HepG2 (cell line): ENCODE results near the gene SNU13. TPM values are rescaled to one million over a fixed set of nuclear protein-coding genes. Genes with fewer than 3 reads are reported as not detected.
A peak's percentile ranks its signal among the peaks of the same experiment; 100 is the strongest.

ENCODE experiments used
- ATAC-seq: fragments of 200-7000 bp; cut with Tn5 transposase; 3 replicates; pipeline ENCODE4 v1.9.1; 2020; ENCODE audit warnings: mild to moderate bottlenecking, moderate library complexity
- BruUV-seq: library from RNA; stranded (reverse); fragments of 400-500 nt; replicated peaks from 2 replicates; lab custom pipeline; 2021; lab: Mats Ljungman, UMichigan
- CTCF ChIA-PET: fragments of 300-600 bp; formaldehyde crosslinking; extraction: SDS; loops from one replicate; lab custom pipeline; 2021; ENCODE audit warnings: low total read pairs, inconsistent platforms, low intra/inter-chr PET ratio; lab: Yijun Ruan, JAX
- POLR2A ChIA-PET: fragments of 350-600 bp; sonication (Branson Sonifier 250); formaldehyde crosslinking; loops from one replicate; lab custom pipeline; 2020; ENCODE audit warnings: antibody characterized with exemption, inconsistent platforms; lab: Yijun Ruan, JAX
- DNase-seq: peaks from one replicate; pipeline ENCODE4 v3.0.0-alpha.2; 2015; ENCODE audit warnings: low spot score
- FAIRE-seq: peaks from 3 replicates; lab custom pipeline; 2011; peaks lifted over from hg19 to GRCh38; lab: Jason Lieb, UNC
- H2AFZ ChIP-seq: one replicate; pipeline ENCODE4 v1.6.1; 2011; ENCODE audit warnings: low read length, inconsistent platforms
- H3K27ac ChIP-seq: fragments of 300-600 bp; 3 replicates; pipeline ENCODE4 v1.8.0; 2011; ENCODE audit warnings: mixed run types, mild to moderate bottlenecking, mixed read lengths, low read length, inconsistent platforms; ENCODE audit not compliant: insufficient read depth; ENCODE audit errors: extremely low read length
- H3K27me3 ChIP-seq, 2 experiments: fragments of 200-600 bp in 1 of 2; 2 replicates in 1 of 2; 3 replicates in 1 of 2; pipeline versions ENCODE4 v1.6.0 to v1.8.0; 2011; ENCODE audit warnings: low read length in 2 of 2, mild to moderate bottlenecking in 2 of 2, moderate library complexity in 2 of 2, inconsistent platforms in 1 of 2; ENCODE audit not compliant: insufficient read depth in 2 of 2, control insufficient read depth in 1 of 2
- H3K36me3 ChIP-seq, 2 experiments: fragments of 200-600 bp in 1 of 2; replicated peaks in 1 of 2; 2 replicates in 1 of 2; 3 replicates in 1 of 2; pipeline versions ENCODE4 v1.5.1 to v1.8.0; 2011; ENCODE audit warnings: low read length in 2 of 2, inconsistent platforms in 1 of 2; ENCODE audit not compliant: insufficient read depth in 2 of 2, control insufficient read depth in 1 of 2
- H3K4me1 ChIP-seq: 2 replicates; pipeline ENCODE4 v1.5.1; 2012; ENCODE audit warnings: low read length, inconsistent platforms; ENCODE audit not compliant: insufficient read depth
- H3K4me2 ChIP-seq: 2 replicates; pipeline ENCODE4 v1.6.0; 2011; ENCODE audit warnings: low read depth, low read length, inconsistent platforms
- H3K4me3 ChIP-seq, 3 experiments: fragments of 200-600 bp in 1 of 3; sonication (generic), shearing (Covaris generic) in 1 of 3; replicated peaks in 1 of 3; 2 replicates each; pipeline ENCODE4 v1.5.1; 2011 to 2016; ENCODE audit warnings: low read length in 3 of 3, inconsistent platforms in 2 of 3, low read depth in 2 of 3, mild to moderate bottlenecking in 2 of 3, control low read depth in 1 of 3, mixed read lengths in 1 of 3; ENCODE audit not compliant: insufficient read depth in 1 of 3
- H3K79me2 ChIP-seq: one replicate; pipeline ENCODE4 v1.6.1; 2011; ENCODE audit warnings: low read length, inconsistent platforms; ENCODE audit not compliant: insufficient read depth
- H3K9ac ChIP-seq: 2 replicates; pipeline ENCODE4 v1.6.0; 2011; ENCODE audit warnings: mild to moderate bottlenecking, low read depth, low read length, inconsistent platforms; ENCODE audit not compliant: insufficient read depth
- H3K9me3 ChIP-seq: 2 replicates; pipeline ENCODE4 v1.5.1; 2012; ENCODE audit warnings: mild to moderate bottlenecking, low read length
- H4K20me1 ChIP-seq: 2 replicates; pipeline ENCODE4 v1.6.0; 2011; ENCODE audit warnings: inconsistent platforms, mild to moderate bottlenecking, low read length, moderate library complexity; ENCODE audit not compliant: insufficient read depth
- AGO2 ChIP-seq: fragments of 200-400 bp; formaldehyde crosslinking; optimal IDR thresholded peaks from 2 replicates; pipeline ENCODE3; 2017; ENCODE audit warnings: mild to moderate bottlenecking, low read depth, low read length, moderate library complexity
- DMAP1 ChIP-seq: IDR thresholded peaks from 2 replicates; pipeline ENCODE4 v1.6.1; 2016
- NRL ChIP-seq: sonication (generic); formaldehyde crosslinking; IDR thresholded peaks from 2 replicates; pipeline ENCODE4 v1.5.0; 2020; ENCODE audit warnings: missing genetic modification reagents, mild to moderate bottlenecking, moderate library complexity, borderline replicate concordance
- ZBTB7B ChIP-seq: sonication (generic); formaldehyde crosslinking; IDR thresholded peaks from 2 replicates; pipeline ENCODE4 v1.4.0; 2020; ENCODE audit warnings: missing genetic modification reagents
- ZNF775 ChIP-seq: sonication (generic); formaldehyde crosslinking; IDR thresholded peaks from 2 replicates; pipeline ENCODE4 v1.4.0; 2020; ENCODE audit warnings: missing genetic modification reagents, mild to moderate bottlenecking, moderate library complexity, borderline replicate concordance
- WGBS: methylation state at CpG from one replicate; pipeline ENCODE4 v1.1.6; 2017; ENCODE audit warnings: low lambda C conversion rate; 5-methylcytosine and 5-hydroxymethylcytosine counted together
- in situ Hi-C: cut with HindIII; loops from 2 replicates; pipeline ENCODE4 v1.10.0; 2017; ENCODE audit warnings: low pct_unique_long_range_greater_than_20kb; ENCODE audit not compliant: extremely low pct_ligation_motif_present
- intact Hi-C: fragments of 100-400 bp; cut with micrococcal nuclease; formaldehyde crosslinking; loops from one replicate; pipeline ENCODE4 v1.10.0; 2022; ENCODE audit not compliant: unreplicated experiment
- polyA plus RNA-seq, 8 experiments: library from polyadenylated mRNA; depleted of rRNA in 3 of 8; stranded (reverse) in 7 of 8; unstranded in 1 of 8; fragments of >200 nt; fragmentation: Illumina TruSeq in 4 of 8; extraction: Trizol in 4 of 8; gene quantifications; 2 replicates each; pipeline versions ENCODE4 v1.2.1 to v1.2.3, GENCODE V29; 2011 to 2016; ENCODE audit warnings: low read depth in 4 of 8, missing spikeins in 1 of 8, mixed read lengths in 1 of 8; ENCODE audit not compliant: insufficient read depth in 1 of 8
- total RNA-seq, 5 experiments: library from RNA; depleted of rRNA; stranded (reverse); fragments of >200 nt; fragmentation: Illumina TruSeq; extraction: Trizol; gene quantifications; 2 replicates each; pipeline ENCODE4 v1.2.3, GENCODE V29; 2016; ENCODE audit warnings: low read depth in 1 of 5
- TF ChIP-seq, protein P1 (sequence below): sonication (generic); formaldehyde crosslinking; IDR thresholded peaks from 2 replicates; pipeline ENCODE4 v1.4.0; 2020; ENCODE audit warnings: missing genetic modification reagents
- TF ChIP-seq, protein P2 (sequence below): IDR thresholded peaks from 2 replicates; pipeline ENCODE4 v1.6.1; 2016

SNU13 gene
- total and polyA plus RNA-seq, 2 of the 13 experiments (the other 11 are each of a cell fraction or from before 2014, with no cell fraction given), result 203 to 287 TPM

DNA sequence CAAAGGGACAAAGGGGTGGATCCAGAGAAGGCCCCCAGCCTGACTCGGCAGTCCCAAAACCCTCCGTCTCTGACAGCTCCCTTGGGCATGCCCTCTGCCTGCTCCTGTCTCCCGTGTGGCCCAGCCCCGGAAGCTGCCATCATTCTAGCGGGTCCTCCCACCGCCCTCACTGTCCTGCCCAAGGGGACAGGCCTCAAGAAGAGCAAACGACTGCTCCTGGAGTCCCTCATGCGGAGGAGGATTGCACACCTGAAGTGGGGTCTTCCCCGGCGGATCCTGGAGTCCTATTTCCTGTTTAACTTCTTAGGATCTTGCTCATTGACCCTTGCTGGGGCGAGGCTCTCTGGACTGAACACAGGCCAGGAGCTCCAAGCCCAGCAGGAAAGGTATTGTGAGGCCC, 8.0 kb upstream of the SNU13 start:
- H3K4me1 ChIP-seq, result peaks cover 16% of the 10 kb centered on the region
- POLR2A ChIA-PET, result interaction anchor here (1.0 to 2.0 kb wide), 8 partner anchors 8 to 250 kb away, joined by 3 to 29 read pairs (median 4); partner anchors contain the start of genes CCDC134, CENPM, DESI1 and SNU13
- ATAC-seq, result peak; percentile 45

More for the DNA sequence above, 8.0 kb upstream of the SNU13 start:
- Histone ChIP-seq H2AFZ (no peak overlapping the region), H3K79me2 (no peaks in the 10 kb centered on the region), H3K9me3 (no peaks in the 10 kb centered on the region), H4K20me1 (no peaks in the 10 kb centered on the region), H3K4me2 (peak overlapping the region; percentile 82), H3K36me3 (no peaks in the 10 kb centered on the region; a peak in 1 of 5 replicates), H3K27me3 (no peaks in the 10 kb centered on the region), H3K27ac (no peak overlapping the region), H3K4me3 (peak overlapping the region in 1 of 3 experiments; percentile 66; a peak in 1 of 6 replicates), H3K9ac (peak overlapping the region; percentile 47)
- CTCF ChIA-PET, result interaction anchor here (1.4 to 1.8 kb wide), 2 partner anchors 244 to 261 kb away, joined by 4 to 22 read pairs; no protein-coding TSS in a partner anchor
- WGBS, result 65% methylated on average over 10 of the region's 11 CpGs
- no TSS peak for BruUV-seq
- DNase-seq (no peak), FAIRE-seq (no peak)
- TF ChIP-seq, protein P1, sequence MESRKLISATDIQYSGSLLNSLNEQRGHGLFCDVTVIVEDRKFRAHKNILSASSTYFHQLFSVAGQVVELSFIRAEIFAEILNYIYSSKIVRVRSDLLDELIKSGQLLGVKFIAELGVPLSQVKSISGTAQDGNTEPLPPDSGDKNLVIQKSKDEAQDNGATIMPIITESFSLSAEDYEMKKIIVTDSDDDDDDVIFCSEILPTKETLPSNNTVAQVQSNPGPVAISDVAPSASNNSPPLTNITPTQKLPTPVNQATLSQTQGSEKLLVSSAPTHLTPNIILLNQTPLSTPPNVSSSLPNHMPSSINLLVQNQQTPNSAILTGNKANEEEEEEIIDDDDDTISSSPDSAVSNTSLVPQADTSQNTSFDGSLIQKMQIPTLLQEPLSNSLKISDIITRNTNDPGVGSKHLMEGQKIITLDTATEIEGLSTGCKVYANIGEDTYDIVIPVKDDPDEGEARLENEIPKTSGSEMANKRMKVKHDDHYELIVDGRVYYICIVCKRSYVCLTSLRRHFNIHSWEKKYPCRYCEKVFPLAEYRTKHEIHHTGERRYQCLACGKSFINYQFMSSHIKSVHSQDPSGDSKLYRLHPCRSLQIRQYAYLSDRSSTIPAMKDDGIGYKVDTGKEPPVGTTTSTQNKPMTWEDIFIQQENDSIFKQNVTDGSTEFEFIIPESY (CRISPR knock-in tag), result 0 out of 2 replicates have a peak, but pooled peaks have one; percentile 9
- TF ChIP-seq DMAP1 (CRISPR knock-in tag) (0 out of 2 replicates have a peak, but pooled peaks have one; percentile 8), NRL (CRISPR knock-in tag) (peak; percentile 54; the same call in 1 of the 2 replicates), AGO2 (peak; percentile 26), ZNF775 (CRISPR knock-in tag) (no peak), ZBTB7B (CRISPR knock-in tag) (peak; percentile 4; the same call in 1 of the 2 replicates)
- TF ChIP-seq, protein P2, sequence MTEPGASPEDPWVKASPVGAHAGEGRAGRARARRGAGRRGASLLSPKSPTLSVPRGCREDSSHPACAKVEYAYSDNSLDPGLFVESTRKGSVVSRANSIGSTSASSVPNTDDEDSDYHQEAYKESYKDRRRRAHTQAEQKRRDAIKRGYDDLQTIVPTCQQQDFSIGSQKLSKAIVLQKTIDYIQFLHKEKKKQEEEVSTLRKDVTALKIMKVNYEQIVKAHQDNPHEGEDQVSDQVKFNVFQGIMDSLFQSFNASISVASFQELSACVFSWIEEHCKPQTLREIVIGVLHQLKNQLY (CRISPR knock-in tag), result no peak
- in situ Hi-C loops, result loop anchor here (5.0 kb wide), 1 partner anchor 246 kb away; no protein-coding TSS in a partner anchor
- intact Hi-C loops, result loop anchor here (1.0 to 10.0 kb wide), 4 partner anchors 161 to 418 kb away; no protein-coding TSS in a partner anchor
